Spleen (tissue), 11 donors: Measurements from ENCODE around the gene HMX2. TPM values are rescaled to one million over a fixed set of nuclear protein-coding genes. Genes with fewer than 3 reads are reported as not detected.

Experiments used
- DNase-seq: peaks from one replicate; pipeline ENCODE4 v3.0.0-alpha.2; 2020
- H3K27ac ChIP-seq, 8 donors: fragments of 200-600 bp; sonication (generic) in 7 of 8; 1 replicate in 4 of 8; 2 replicates in 4 of 8; pipeline versions ENCODE4 v1.5.0 to v1.8.0; 2016 to 2021; ENCODE audit warnings: inconsistent platforms in 4 of 8, mild to moderate bottlenecking in 4 of 8, moderate library complexity in 1 of 8
- H3K27me3 ChIP-seq, 7 donors: fragments of 200-600 bp; sonication (generic) in 6 of 7; replicated peaks in 1 of 7; 1 replicate in 4 of 7; 2 replicates in 3 of 7; pipeline versions ENCODE4 v1.5.0 to v1.8.0; 2016 to 2021; ENCODE audit warnings: inconsistent platforms in 3 of 7, mild to moderate bottlenecking in 1 of 7
- H3K36me3 ChIP-seq, 6 donors: fragments of 200-600 bp; sonication (generic) in 5 of 6; 1 replicate in 4 of 6; 2 replicates in 2 of 6; pipeline versions ENCODE4 v1.5.0 to v1.8.0; 2016 to 2021; ENCODE audit warnings: inconsistent platforms in 2 of 6
- H3K4me1 ChIP-seq, 6 donors: fragments of 200-600 bp; sonication (generic) in 5 of 6; 1 replicate in 3 of 6; 2 replicates in 3 of 6; pipeline versions ENCODE4 v1.5.0 to v1.8.0; 2016 to 2021; ENCODE audit warnings: inconsistent platforms in 3 of 6
- H3K4me3 ChIP-seq, 8 donors: fragments of 200-600 bp; sonication (generic) in 7 of 8; 1 replicate in 4 of 8; 2 replicates in 4 of 8; pipeline versions ENCODE4 v1.5.0 to v1.8.0; 2016 to 2021; ENCODE audit warnings: inconsistent platforms in 4 of 8, mild to moderate bottlenecking in 4 of 8, moderate library complexity in 2 of 8
- H3K9me3 ChIP-seq, 8 donors: fragments of 200-600 bp; sonication (generic) in 7 of 8; 1 replicate in 4 of 8; 2 replicates in 4 of 8; pipeline versions ENCODE4 v1.5.0 to v1.8.0; 2016 to 2021; ENCODE audit warnings: inconsistent platforms in 4 of 8
- POLR2A ChIP-seq, 3 donors: fragments of 450-650 bp; IDR thresholded peaks; one replicate each; pipeline ENCODE4 v1.5.1; 2017; ENCODE audit warnings: antibody characterized with exemption in 3 of 3, mild to moderate bottlenecking in 1 of 3
- POLR2AphosphoS5 ChIP-seq, 3 donors: sonication (generic); formaldehyde crosslinking; IDR thresholded peaks; one replicate each; pipeline ENCODE4 v1.5.1; 2017; ENCODE audit warnings: antibody characterized with exemption in 3 of 3
- WGBS, 5 donors: extraction: QIAGEN DNeasy Blood & Tissue Kit in 3 of 5; methylation state at CpG; one replicate each; pipeline versions ENCODE4 v1.1.5 to v1.1.7; 2013 to 2018; 5-methylcytosine and 5-hydroxymethylcytosine counted together
- intact Hi-C: fragments of 100-400 bp; cut with DNase I; formaldehyde crosslinking; loops from one replicate; pipeline ENCODE4 v1.15.0; 2023; ENCODE audit warnings: low total_unique reads
- polyA plus RNA-seq, 3 donors: library from polyadenylated mRNA; stranded (reverse); fragments of 200-250 nt; gene quantifications; one replicate each; pipeline ENCODE4 v1.2.1, GENCODE V29; 2013
- total RNA-seq, 7 donors: library from RNA; depleted of rRNA in 3 of 7; stranded (reverse); fragments of >200 nt in 3 of 7; fragmentation: NEBNext Ultra II Directional in 4 of 7; extraction: Animal tissue kit (Norgen Biotek cat#: 25700) in 4 of 7; gene quantifications; one replicate each; pipeline versions ENCODE4 v1.1.0 to v1.2.1, GENCODE V29; 2016 to 2021
- TF ChIP-seq, protein P1 (sequence below), 11 experiments: fragments of 200-600 bp in 7 of 11; fragments of 450-650 bp in 4 of 11; sonication (generic) in 4 of 11; IDR thresholded peaks in 8 of 11; conservative IDR thresholded peaks in 3 of 11; 1 replicate in 7 of 11; 2 replicates in 4 of 11; pipeline versions ENCODE4 v1.4.0 to v1.8.0; 2016 to 2021; ENCODE audit warnings: antibody characterized with exemption in 11 of 11, inconsistent platforms in 4 of 11, mild to moderate bottlenecking in 1 of 11
- donor health status: healthy with polysubstance abuse.
- donor health status: DM: no; HTN: no; CAD: no; lungs with moderate emphysema.
- donor health status: DM: no; HTN: no; CAD: no.
- donor health status: Bipolar disorder and iron deficiency.
- donor health status: healthy.
- donor health status: DM: no; HTN: no; CAD: no.
- donor health status: DM: yes; HTN: yes; CAD: no.

The HMX2 gene
- total and polyA plus RNA-seq, 10 donors = 0.08 TPM; not detected in 9

GRCh38 chr10:123132576-123133477, 15.1 kb upstream of the HMX2 start:
- no peaks in the 10 kb centered on the region for H3K36me3 ChIP-seq

DNA sequence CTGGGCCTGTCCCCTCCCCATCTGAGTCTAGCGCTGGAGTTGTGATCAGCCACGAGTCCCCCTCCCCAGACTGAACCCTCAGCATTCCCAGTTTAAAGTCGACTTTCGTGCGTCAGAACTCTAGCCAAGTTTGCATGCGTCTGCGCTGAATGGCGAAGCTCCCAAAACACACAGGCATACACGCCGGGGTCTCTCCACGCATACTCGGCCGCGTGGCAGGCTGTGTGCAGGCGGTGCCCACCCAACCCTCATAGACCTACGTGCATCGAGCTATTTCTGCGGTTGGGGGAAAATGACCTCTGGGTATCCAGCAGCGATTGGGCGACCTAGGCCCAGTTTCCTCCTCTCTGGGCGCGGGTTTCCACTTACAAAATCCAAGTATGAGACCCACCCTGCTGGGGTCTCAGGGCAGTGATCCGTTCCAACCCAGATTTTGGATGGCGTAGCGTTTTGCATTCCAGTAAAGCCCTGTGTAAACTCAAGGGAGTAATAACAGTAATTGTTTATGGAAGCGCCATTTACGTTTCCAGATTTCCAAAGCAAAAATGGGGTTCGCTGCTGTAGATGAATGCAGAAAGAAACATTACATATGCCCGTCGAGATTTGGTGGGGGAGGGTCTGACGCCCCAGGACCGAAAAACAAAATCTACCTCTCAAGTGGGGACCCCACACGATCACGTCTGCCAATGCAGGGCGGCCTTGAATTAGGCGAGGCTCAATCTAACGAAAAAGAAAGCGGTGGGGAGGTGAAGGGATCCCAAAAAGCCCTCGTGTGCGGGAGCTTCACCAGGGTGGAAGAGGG, 14.2 kb upstream of the HMX2 start:
- intact Hi-C loops = loop anchor here (2.0 kb wide), 1 partner anchor 427 kb away; no protein-coding TSS in a partner anchor
- H3K27me3 ChIP-seq = peaks cover 46 to 100% (median 97%) of the 10 kb centered on the region in 7 donors
- H3K27ac ChIP-seq = no peak overlapping the region
- peaks cover 0 to 3% (median 0%) of the 10 kb centered on the region in 8 donors for H3K9me3 ChIP-seq
- TF ChIP-seq POLR2AphosphoS5 (IDR thresholded peaks at IDR 0.05) = no peak
- TF ChIP-seq, protein P1, sequence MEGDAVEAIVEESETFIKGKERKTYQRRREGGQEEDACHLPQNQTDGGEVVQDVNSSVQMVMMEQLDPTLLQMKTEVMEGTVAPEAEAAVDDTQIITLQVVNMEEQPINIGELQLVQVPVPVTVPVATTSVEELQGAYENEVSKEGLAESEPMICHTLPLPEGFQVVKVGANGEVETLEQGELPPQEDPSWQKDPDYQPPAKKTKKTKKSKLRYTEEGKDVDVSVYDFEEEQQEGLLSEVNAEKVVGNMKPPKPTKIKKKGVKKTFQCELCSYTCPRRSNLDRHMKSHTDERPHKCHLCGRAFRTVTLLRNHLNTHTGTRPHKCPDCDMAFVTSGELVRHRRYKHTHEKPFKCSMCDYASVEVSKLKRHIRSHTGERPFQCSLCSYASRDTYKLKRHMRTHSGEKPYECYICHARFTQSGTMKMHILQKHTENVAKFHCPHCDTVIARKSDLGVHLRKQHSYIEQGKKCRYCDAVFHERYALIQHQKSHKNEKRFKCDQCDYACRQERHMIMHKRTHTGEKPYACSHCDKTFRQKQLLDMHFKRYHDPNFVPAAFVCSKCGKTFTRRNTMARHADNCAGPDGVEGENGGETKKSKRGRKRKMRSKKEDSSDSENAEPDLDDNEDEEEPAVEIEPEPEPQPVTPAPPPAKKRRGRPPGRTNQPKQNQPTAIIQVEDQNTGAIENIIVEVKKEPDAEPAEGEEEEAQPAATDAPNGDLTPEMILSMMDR (IDR thresholded peaks at IDR 0.05 in 8 of 11, conservative IDR thresholded peaks at IDR 0.05 in 3 of 11) = no peak
- no peak for TF ChIP-seq POLR2A (IDR thresholded peaks at IDR 0.05)
- peaks cover 40 to 62% (median 55%) of the 10 kb centered on the region in 6 donors for H3K4me1 ChIP-seq
- no peaks in the 10 kb centered on the region for H3K36me3 ChIP-seq
- no peak for DNase-seq
- peak overlapping the region in 3 of 8 donors; percentile 9 to 47 (median 14) for H3K4me3 ChIP-seq
- 7 to 16% (median 10%) methylated on average over 37 to 40 of the region's 40 CpGs for WGBS, 5 donors

More at GRCh38 chr10:123132576-123133477, 15.1 kb upstream of the HMX2 start:
- Histone ChIP-seq H3K27ac (no peak overlapping the region), H3K9me3 (peaks cover 0 to 10% (median 0%) of the 10 kb centered on the region in 8 donors), H3K27me3 (peaks cover 43 to 100% (median 91%) of the 10 kb centered on the region in 7 donors), H3K4me3 (peak overlapping the region in 6 of 8 donors; percentile 9 to 47 (median 14)), H3K4me1 (peaks cover 40 to 57% (median 54%) of the 10 kb centered on the region in 6 donors)
- WGBS, 5 donors = 1 to 2% (median 1%) methylated on average over 34 to 48 of the region's 48 CpGs
- intact Hi-C loops = loop anchor here (2.0 kb wide), 1 partner anchor 428 kb away; no protein-coding TSS in a partner anchor
- DNase-seq = peak; percentile 92
- TF ChIP-seq, protein P1 (IDR thresholded peaks at IDR 0.05 in 8 of 11, conservative IDR thresholded peaks at IDR 0.05 in 3 of 11) = peak; percentile 73 to 94 (median 88)
- TF ChIP-seq POLR2A (IDR thresholded peaks at IDR 0.05) = no peak
- peak in 1 of 3 donors; percentile 25 for TF ChIP-seq POLR2AphosphoS5 (IDR thresholded peaks at IDR 0.05)

DNA sequence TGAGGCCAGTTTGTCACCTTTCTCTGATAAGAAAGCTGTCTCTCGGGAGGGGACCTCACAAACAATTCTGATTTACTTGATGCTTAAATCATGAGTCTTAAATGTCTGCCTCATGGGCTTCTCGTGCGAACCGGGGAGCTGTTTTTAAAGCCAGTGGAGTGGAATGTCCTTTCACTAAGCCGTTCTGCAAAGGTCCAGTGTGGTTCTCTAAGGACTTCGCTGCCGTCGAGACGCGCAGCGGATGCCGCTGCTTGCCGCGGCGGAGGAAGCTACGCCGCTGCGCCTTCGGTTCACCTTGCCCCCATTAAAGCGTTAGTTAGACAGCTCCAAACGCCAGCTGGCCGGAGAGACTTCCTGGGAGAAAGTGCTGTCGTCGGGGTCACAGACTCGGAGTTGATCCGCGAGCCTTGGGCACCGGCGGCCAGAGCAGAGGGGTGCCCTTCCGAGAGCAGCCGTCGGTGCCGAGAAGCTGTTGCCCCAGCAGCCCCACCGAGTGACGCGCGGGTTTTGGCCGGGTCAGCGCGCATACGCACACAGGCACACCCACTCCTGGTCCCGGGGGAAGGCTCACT, 13.5 kb upstream of the HMX2 start:
- Histone ChIP-seq H3K4me3 (peak overlapping the region in 5 of 8 donors; percentile 39 to 70 (median 50)), H3K27ac (no peak overlapping the region), H3K36me3 (no peaks in the 10 kb centered on the region), H3K9me3 (no peaks in the 10 kb centered on the region), H3K4me1 (peaks cover 40 to 67% (median 57%) of the 10 kb centered on the region in 6 donors), H3K27me3 (peaks cover 46 to 100% (median 97%) of the 10 kb centered on the region in 7 donors)
- intact Hi-C loops = no loop called here
- no peak for TF ChIP-seq POLR2AphosphoS5 (IDR thresholded peaks at IDR 0.05)
- TF ChIP-seq, protein P1 (IDR thresholded peaks at IDR 0.05 in 8 of 11, conservative IDR thresholded peaks at IDR 0.05 in 3 of 11) = no peak
- TF ChIP-seq POLR2A (IDR thresholded peaks at IDR 0.05) = no peak
- 5 to 7% (median 7%) methylated on average over 34 to 42 of the region's 42 CpGs for WGBS, 5 donors
- DNase-seq = no peak
